Adrenal gland (tissue), 12 donors: Measurements from ENCODE around the gene WDR87. TPM values are rescaled to one million over a fixed set of nuclear protein-coding genes. Genes with fewer than 3 reads are reported as not detected.

Experiments
- DNase-seq, 7 donors: peaks; one replicate each; pipeline ENCODE4 v3.0.0-alpha.2; 2019 to 2020
- H3K27ac ChIP-seq, 5 donors: fragments of 200-600 bp; sonication (generic) in 4 of 5; 1 replicate in 3 of 5; 2 replicates in 2 of 5; pipeline versions ENCODE4 v1.5.1 to v1.8.0; 2016 to 2020; ENCODE audit warnings: mild to moderate bottlenecking in 1 of 5
- H3K27me3 ChIP-seq: fragments of 200-600 bp; 2 replicates; pipeline ENCODE4 v1.8.0; 2021
- H3K36me3 ChIP-seq, 2 donors: fragments of 200-600 bp; replicated peaks in 1 of 2; 1 replicate in 1 of 2; 2 replicates in 1 of 2; pipeline versions ENCODE4 v1.5.1 to v1.8.0; 2018 to 2022
- H3K4me1 ChIP-seq, 2 donors: fragments of 200-600 bp; replicated peaks in 1 of 2; 1 replicate in 1 of 2; 2 replicates in 1 of 2; pipeline versions ENCODE4 v1.5.1 to v1.8.0; 2018 to 2021
- H3K4me3 ChIP-seq, 4 donors: fragments of 200-600 bp; sonication (generic) in 3 of 4; one replicate each; pipeline ENCODE4 v1.5.1; 2016 to 2018
- H3K9me3 ChIP-seq, 3 donors: fragments of 200-600 bp; sonication (generic) in 1 of 3; replicated peaks in 1 of 3; 1 replicate in 2 of 3; 2 replicates in 1 of 3; pipeline versions ENCODE4 v1.5.1 to v1.8.0; 2016 to 2021
- POLR2A ChIP-seq, 2 donors: fragments of 450-650 bp; IDR thresholded peaks; one replicate each; pipeline ENCODE4 v1.6.1; 2017; ENCODE audit warnings: antibody characterized with exemption in 2 of 2, mild to moderate bottlenecking in 2 of 2, moderate library complexity in 1 of 2
- WGBS, 4 donors: extraction: QIAGEN DNeasy Blood & Tissue Kit in 2 of 4; methylation state at CpG; one replicate each; pipeline versions ENCODE4 v1.1.5 to v1.1.7; 2013 to 2017; 5-methylcytosine and 5-hydroxymethylcytosine counted together
- intact Hi-C, 2 donors: fragments of 100-400 bp; cut with DNase I; formaldehyde crosslinking; loops; one replicate each; pipeline versions ENCODE4 v1.14.1 to v1.15.0; 2022 to 2023
- polyA plus RNA-seq, 3 donors: library from polyadenylated mRNA; stranded (reverse); fragments of 200-250 nt in 2 of 3; fragments of 350-450 nt in 1 of 3; fragmentation: Illumina TruSeq in 1 of 3; extraction: RNeasy Lipid Tissue Mini Kit (QIAGEN cat#74804) in 1 of 3; gene quantifications; one replicate each; pipeline ENCODE4 v1.2.3, GENCODE V29; 2013 to 2014
- total RNA-seq, 9 donors: library from RNA; depleted of rRNA in 4 of 9; stranded (reverse); fragments of >200 nt in 4 of 9; fragments of 120-200 nt in 1 of 9; fragmentation: NEBNext Ultra II Directional in 1 of 9; extraction: Animal tissue kit (Norgen Biotek cat#: 25700) in 1 of 9; gene quantifications; one replicate each; pipeline versions ENCODE4 v1.1.0 to v1.2.4, GENCODE V29; 2013 to 2023
- TF ChIP-seq, protein P1 (sequence below), 6 experiments: fragments of 450-650 bp in 4 of 6; fragments of 200-600 bp in 2 of 6; sonication (generic) in 1 of 6; IDR thresholded peaks; 1 replicate in 5 of 6; 2 replicates in 1 of 6; pipeline versions ENCODE4 v1.5.1 to v1.8.0; 2016 to 2021; ENCODE audit warnings: antibody characterized with exemption in 6 of 6, mild to moderate bottlenecking in 2 of 6, moderate library complexity in 1 of 6
- donor health status: healthy with polysubstance abuse.
- donor health status: Bipolar disorder and iron deficiency.
- donor health status: DM: yes; HTN: yes; CAD: no.
- donor health status: DM: no; HTN: no; CAD: no.
- donor health status: DM: no; HTN: no; CAD: no.
- donor health status: DM: yes; HTN: yes; CAD: no.

Gene WDR87
- total and polyA plus RNA-seq, 12 donors, result under 0.01 to 0.08 TPM; not detected in 10

DNA sequence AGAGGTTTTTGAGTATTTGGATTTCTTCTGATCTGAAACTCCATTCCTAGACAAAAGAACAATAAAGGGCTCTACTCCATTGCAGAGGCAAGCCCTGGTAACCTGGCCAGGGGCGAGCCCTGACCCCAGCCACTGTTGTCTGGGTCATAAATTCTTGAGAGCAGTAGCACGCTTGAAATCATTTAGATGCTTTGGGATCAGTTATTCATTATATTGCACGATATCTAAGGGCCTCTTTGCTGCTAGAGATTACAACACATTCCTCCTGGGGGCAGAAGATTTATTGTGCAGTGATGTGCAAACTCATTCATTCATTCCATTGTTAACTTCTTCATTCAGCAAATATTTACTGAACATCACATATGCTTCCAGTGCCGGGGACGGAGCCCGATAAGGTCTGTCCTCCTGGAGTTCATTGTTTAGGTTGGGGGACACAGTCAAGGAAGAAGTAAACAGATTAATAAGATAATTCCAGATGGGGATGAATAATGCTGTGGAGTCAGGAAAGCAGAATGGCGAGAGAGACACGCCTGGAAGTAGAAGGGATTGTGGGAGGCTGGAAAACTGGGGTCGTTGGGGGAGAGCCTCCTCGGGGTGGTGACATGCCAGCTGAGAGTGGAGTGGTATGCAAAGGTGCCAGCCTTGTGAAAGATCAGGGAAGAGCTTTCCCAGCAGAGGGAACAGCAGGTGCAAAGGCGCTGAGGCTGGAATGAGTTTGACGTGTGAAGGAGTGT, 35.6 kb upstream of the WDR87 start:
- H3K36me3 ChIP-seq, result no peaks in the 10 kb centered on the region
- no peaks in the 10 kb centered on the region for H3K9me3 ChIP-seq
- intact Hi-C loops, result no loop called here
- TF ChIP-seq, protein P1, sequence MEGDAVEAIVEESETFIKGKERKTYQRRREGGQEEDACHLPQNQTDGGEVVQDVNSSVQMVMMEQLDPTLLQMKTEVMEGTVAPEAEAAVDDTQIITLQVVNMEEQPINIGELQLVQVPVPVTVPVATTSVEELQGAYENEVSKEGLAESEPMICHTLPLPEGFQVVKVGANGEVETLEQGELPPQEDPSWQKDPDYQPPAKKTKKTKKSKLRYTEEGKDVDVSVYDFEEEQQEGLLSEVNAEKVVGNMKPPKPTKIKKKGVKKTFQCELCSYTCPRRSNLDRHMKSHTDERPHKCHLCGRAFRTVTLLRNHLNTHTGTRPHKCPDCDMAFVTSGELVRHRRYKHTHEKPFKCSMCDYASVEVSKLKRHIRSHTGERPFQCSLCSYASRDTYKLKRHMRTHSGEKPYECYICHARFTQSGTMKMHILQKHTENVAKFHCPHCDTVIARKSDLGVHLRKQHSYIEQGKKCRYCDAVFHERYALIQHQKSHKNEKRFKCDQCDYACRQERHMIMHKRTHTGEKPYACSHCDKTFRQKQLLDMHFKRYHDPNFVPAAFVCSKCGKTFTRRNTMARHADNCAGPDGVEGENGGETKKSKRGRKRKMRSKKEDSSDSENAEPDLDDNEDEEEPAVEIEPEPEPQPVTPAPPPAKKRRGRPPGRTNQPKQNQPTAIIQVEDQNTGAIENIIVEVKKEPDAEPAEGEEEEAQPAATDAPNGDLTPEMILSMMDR (IDR thresholded peaks at IDR 0.05), result no peak
- TF ChIP-seq POLR2A (IDR thresholded peaks at IDR 0.05), result no peak
- no peaks in the 10 kb centered on the region for H3K27me3 ChIP-seq
- no peak overlapping the region for H3K27ac ChIP-seq
- H3K4me1 ChIP-seq, result no peaks in the 10 kb centered on the region
- DNase-seq, result no peak
- WGBS, 4 donors, result 86 to 93% (median 90%) methylated on average over 10 to 12 of the region's 12 CpGs
- H3K4me3 ChIP-seq, result no peak overlapping the region

GRCh38 chr19:37938353-37938752, 32.0 kb upstream of the WDR87 start:
- DNase-seq, result no peak
- 94 to 100% (median 100%) methylated on average over 1 of the region's 1 CpG for WGBS, 4 donors
- no peaks in the 10 kb centered on the region for H3K36me3 ChIP-seq
- no peak for TF ChIP-seq POLR2A (IDR thresholded peaks at IDR 0.05)
- TF ChIP-seq, protein P1 (IDR thresholded peaks at IDR 0.05), result no peak
- peaks cover 0 to 6% of the 10 kb centered on the region in 2 donors for H3K4me1 ChIP-seq
- H3K9me3 ChIP-seq, result peaks cover 0 to 7% (median 0%) of the 10 kb centered on the region in 3 donors
- no peak overlapping the region for H3K4me3 ChIP-seq
- H3K27ac ChIP-seq, result no peak overlapping the region
- intact Hi-C loops, result no loop called here
- H3K27me3 ChIP-seq, result no peaks in the 10 kb centered on the region

DNA sequence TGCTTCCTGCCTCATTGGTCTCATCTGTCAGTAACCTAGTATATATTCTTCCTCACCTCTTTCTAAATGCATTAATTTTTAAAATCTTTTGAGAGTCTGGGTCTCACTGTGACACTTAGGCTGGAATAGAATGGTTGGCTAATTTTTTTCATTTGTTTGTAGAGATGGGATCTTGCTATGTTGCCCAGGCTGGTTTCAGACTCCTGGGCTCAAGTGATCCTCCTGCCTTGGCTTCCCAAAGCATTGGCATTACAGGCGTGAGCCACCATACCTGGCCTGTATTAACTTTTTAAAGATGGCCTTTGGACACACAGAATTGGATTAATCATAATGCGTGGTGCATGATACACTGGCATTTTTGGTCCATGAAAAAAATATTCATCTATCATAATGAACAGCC, 30.5 kb upstream of the WDR87 start:
- WGBS, 4 donors, result 99 to 100% (median 100%) methylated on average over 2 of the region's 2 CpGs
- no peak for TF ChIP-seq POLR2A (IDR thresholded peaks at IDR 0.05)
- TF ChIP-seq, protein P1 (IDR thresholded peaks at IDR 0.05), result no peak
- Histone ChIP-seq H3K27me3 (no peaks in the 10 kb centered on the region), H3K4me1 (peaks cover 0 to 6% of the 10 kb centered on the region in 2 donors), H3K9me3 (peaks cover 0 to 7% (median 0%) of the 10 kb centered on the region in 3 donors), H3K36me3 (no peaks in the 10 kb centered on the region), H3K27ac (no peak overlapping the region), H3K4me3 (no peak overlapping the region)
- intact Hi-C loops, result no loop called here
- no peak for DNase-seq

- no peak for DNase-seq
- H3K9me3 ChIP-seq, result peaks cover 0 to 7% (median 0%) of the 10 kb centered on the region in 3 donors
- WGBS, 4 donors, result 83 to 100% (median 89%) methylated on average over 2 of the region's 2 CpGs
- no peaks in the 10 kb centered on the region for H3K27me3 ChIP-seq
- no peak overlapping the region for H3K27ac ChIP-seq
- intact Hi-C loops, result no loop called here
- H3K4me1 ChIP-seq, result peaks cover 0 to 6% of the 10 kb centered on the region in 2 donors
- no peaks in the 10 kb centered on the region for H3K36me3 ChIP-seq
- TF ChIP-seq POLR2A (IDR thresholded peaks at IDR 0.05), result no peak
- TF ChIP-seq, protein P1 (IDR thresholded peaks at IDR 0.05), result no peak
- no peak overlapping the region for H3K4me3 ChIP-seq
Measured at GRCh38 chr19:37936166-37936565, 29.8 kb upstream of the WDR87 start.
